Adrenal gland (tissue), 12 donors: ENCODE data around the gene NR4A1. TPM values are rescaled to one million over a fixed set of nuclear protein-coding genes. Genes with fewer than 3 reads are reported as not detected.

Experiments used
- DNase-seq, 7 donors: peaks; one replicate each; pipeline ENCODE4 v3.0.0-alpha.2; 2019 to 2020
- H3K27ac ChIP-seq, 5 donors: fragments of 200-600 bp; sonication (generic) in 4 of 5; 1 replicate in 3 of 5; 2 replicates in 2 of 5; pipeline versions ENCODE4 v1.5.1 to v1.8.0; 2016 to 2020; ENCODE audit warnings: mild to moderate bottlenecking in 1 of 5
- H3K27me3 ChIP-seq: fragments of 200-600 bp; 2 replicates; pipeline ENCODE4 v1.8.0; 2021
- H3K36me3 ChIP-seq, 2 donors: fragments of 200-600 bp; replicated peaks in 1 of 2; 1 replicate in 1 of 2; 2 replicates in 1 of 2; pipeline versions ENCODE4 v1.5.1 to v1.8.0; 2018 to 2022
- H3K4me1 ChIP-seq, 2 donors: fragments of 200-600 bp; replicated peaks in 1 of 2; 1 replicate in 1 of 2; 2 replicates in 1 of 2; pipeline versions ENCODE4 v1.5.1 to v1.8.0; 2018 to 2021
- H3K4me3 ChIP-seq, 4 donors: fragments of 200-600 bp; sonication (generic) in 3 of 4; one replicate each; pipeline ENCODE4 v1.5.1; 2016 to 2018
- H3K9me3 ChIP-seq, 3 donors: fragments of 200-600 bp; sonication (generic) in 1 of 3; replicated peaks in 1 of 3; 1 replicate in 2 of 3; 2 replicates in 1 of 3; pipeline versions ENCODE4 v1.5.1 to v1.8.0; 2016 to 2021
- CTCF ChIP-seq, 6 experiments: fragments of 450-650 bp in 4 of 6; fragments of 200-600 bp in 2 of 6; sonication (generic) in 1 of 6; IDR thresholded peaks; 1 replicate in 5 of 6; 2 replicates in 1 of 6; pipeline versions ENCODE4 v1.5.1 to v1.8.0; 2016 to 2021; ENCODE audit warnings: antibody characterized with exemption in 6 of 6, mild to moderate bottlenecking in 2 of 6, moderate library complexity in 1 of 6
- POLR2A ChIP-seq, 2 donors: fragments of 450-650 bp; IDR thresholded peaks; one replicate each; pipeline ENCODE4 v1.6.1; 2017; ENCODE audit warnings: antibody characterized with exemption in 2 of 2, mild to moderate bottlenecking in 2 of 2, moderate library complexity in 1 of 2
- WGBS, 4 donors: extraction: QIAGEN DNeasy Blood & Tissue Kit in 2 of 4; methylation state at CpG; one replicate each; pipeline versions ENCODE4 v1.1.5 to v1.1.7; 2013 to 2017; 5-methylcytosine and 5-hydroxymethylcytosine counted together
- intact Hi-C, 2 donors: fragments of 100-400 bp; cut with DNase I; formaldehyde crosslinking; loops; one replicate each; pipeline versions ENCODE4 v1.14.1 to v1.15.0; 2022 to 2023
- polyA plus RNA-seq, 3 donors: library from polyadenylated mRNA; stranded (reverse); fragments of 200-250 nt in 2 of 3; fragments of 350-450 nt in 1 of 3; fragmentation: Illumina TruSeq in 1 of 3; extraction: RNeasy Lipid Tissue Mini Kit (QIAGEN cat#74804) in 1 of 3; gene quantifications; one replicate each; pipeline ENCODE4 v1.2.3, GENCODE V29; 2013 to 2014
- total RNA-seq, 9 donors: library from RNA; depleted of rRNA in 4 of 9; stranded (reverse); fragments of >200 nt in 4 of 9; fragments of 120-200 nt in 1 of 9; fragmentation: NEBNext Ultra II Directional in 1 of 9; extraction: Animal tissue kit (Norgen Biotek cat#: 25700) in 1 of 9; gene quantifications; one replicate each; pipeline versions ENCODE4 v1.1.0 to v1.2.4, GENCODE V29; 2013 to 2023
- donor health status: healthy with polysubstance abuse.
- donor health status: Bipolar disorder and iron deficiency.
- donor health status: DM: yes; HTN: yes; CAD: no.
- donor health status: DM: no; HTN: no; CAD: no.
- donor health status: DM: no; HTN: no; CAD: no.
- donor health status: DM: yes; HTN: yes; CAD: no.

The NR4A1 gene
- total and polyA plus RNA-seq, 12 donors, result 19.0 to 854 (median 185) TPM

DNA sequence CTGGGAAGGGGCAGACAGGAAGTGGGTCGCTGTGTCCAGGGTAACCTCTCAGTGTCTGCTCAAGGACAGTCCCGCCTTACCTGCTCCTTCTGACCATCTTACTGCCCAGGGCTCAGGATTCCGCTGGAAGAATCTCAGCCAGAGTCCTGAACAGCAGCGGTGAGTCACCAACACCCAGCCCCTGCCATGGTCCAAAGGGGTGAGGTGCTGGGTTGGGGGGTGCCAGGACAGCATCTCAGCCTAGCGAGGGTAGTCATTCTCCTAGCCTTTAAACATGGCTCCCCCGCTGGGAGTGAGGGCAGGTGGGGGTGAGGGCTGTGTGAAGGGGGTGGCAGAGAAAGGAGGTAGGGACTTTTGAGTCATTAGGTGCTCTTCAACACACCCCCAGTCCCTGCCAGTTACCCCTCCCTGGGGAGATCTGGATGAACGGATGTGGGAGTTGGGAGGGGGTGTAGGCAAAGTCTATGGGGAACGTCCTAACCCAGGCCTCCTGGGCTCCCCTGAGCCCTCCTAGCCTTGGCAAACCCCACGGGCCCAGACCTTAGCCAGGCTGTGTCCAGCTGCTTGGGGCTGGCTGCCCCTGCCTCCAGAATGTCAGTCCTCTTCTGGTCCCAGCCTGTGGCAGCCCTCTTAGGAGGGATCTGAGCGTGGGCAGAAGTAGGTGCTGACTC is 42.0 kb upstream of the NR4A1 start:
- Histone ChIP-seq H3K27me3 (peaks cover 13% of the 10 kb centered on the region), H3K36me3 (no peaks in the 10 kb centered on the region), H3K27ac (peak overlapping the region in 3 of 5 donors; percentile 39 to 88 (median 73)), H3K9me3 (no peaks in the 10 kb centered on the region), H3K4me3 (peak overlapping the region in 1 of 4 donors; percentile 15), H3K4me1 (peaks cover 0 to 12% of the 10 kb centered on the region in 2 donors)
- no peak for TF ChIP-seq POLR2A (IDR thresholded peaks at IDR 0.05)
- intact Hi-C loops, result loop anchor here in 1 of 2 donors (5.0 kb wide), 1 partner anchor 78 kb away; no protein-coding TSS in a partner anchor
- DNase-seq, result no peak
- 73 to 90% (median 79%) methylated on average over 7 to 10 of the region's 10 CpGs for WGBS, 4 donors

DNA sequence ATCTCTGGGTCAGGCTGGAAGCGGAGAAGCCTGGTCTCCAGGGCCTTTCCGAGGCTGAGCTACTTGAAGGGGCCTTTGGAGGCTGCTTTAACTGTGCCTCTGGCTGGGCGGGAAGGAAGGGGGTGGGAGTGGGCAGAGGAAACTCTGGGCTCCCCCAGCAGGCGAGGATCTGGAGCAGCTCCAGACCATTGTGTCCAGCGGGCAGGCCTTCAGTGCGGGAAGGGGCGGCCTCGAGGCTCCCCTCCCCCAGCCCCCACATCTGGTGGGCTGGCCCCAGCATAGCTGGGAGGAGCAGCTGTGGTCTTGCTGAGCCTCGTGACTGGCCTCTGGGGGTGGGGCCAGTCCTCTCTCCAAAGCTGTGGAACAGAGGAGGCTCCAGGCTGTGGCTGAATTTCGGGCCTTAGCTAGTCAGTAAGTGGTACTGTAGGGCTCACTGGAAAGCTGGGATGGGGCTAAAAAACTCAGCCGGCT is 41.1 kb upstream of the NR4A1 start:
- peaks cover 16% of the 10 kb centered on the region for H3K27me3 ChIP-seq
- no peaks in the 10 kb centered on the region for H3K9me3 ChIP-seq
- no peaks in the 10 kb centered on the region for H3K36me3 ChIP-seq
- WGBS, 4 donors, result 43 to 56% (median 47%) methylated on average over 4 to 11 of the region's 11 CpGs
- peaks cover 0 to 12% of the 10 kb centered on the region in 2 donors for H3K4me1 ChIP-seq
- TF ChIP-seq CTCF (IDR thresholded peaks at IDR 0.05) (no peak), POLR2A (IDR thresholded peaks at IDR 0.05) (peak in 1 of 2 donors; percentile 19)
- intact Hi-C loops, result no loop called here
- peak overlapping the region in 3 of 5 donors; percentile 39 to 88 (median 73) for H3K27ac ChIP-seq
- DNase-seq, result peak; percentile 56 to 81 (median 64)
- H3K4me3 ChIP-seq, result peak overlapping the region in 1 of 4 donors; percentile 15

GRCh38 chr12:52010692-52011601 is 40.3 kb upstream of the NR4A1 start:
- intact Hi-C loops, result no loop called here
- H3K4me3 ChIP-seq, result no peak overlapping the region
- TF ChIP-seq CTCF (IDR thresholded peaks at IDR 0.05) (no peak), POLR2A (IDR thresholded peaks at IDR 0.05) (no peak)
- no peak for DNase-seq
- H3K9me3 ChIP-seq, result no peaks in the 10 kb centered on the region
- H3K36me3 ChIP-seq, result no peaks in the 10 kb centered on the region
- peaks cover 19% of the 10 kb centered on the region for H3K27me3 ChIP-seq
- peaks cover 0 to 12% of the 10 kb centered on the region in 2 donors for H3K4me1 ChIP-seq
- H3K27ac ChIP-seq, result peak overlapping the region in 3 of 5 donors; percentile 39 to 88 (median 73)
- WGBS, 4 donors, result 59 to 75% (median 64%) methylated on average over 5 to 8 of the region's 8 CpGs

DNA sequence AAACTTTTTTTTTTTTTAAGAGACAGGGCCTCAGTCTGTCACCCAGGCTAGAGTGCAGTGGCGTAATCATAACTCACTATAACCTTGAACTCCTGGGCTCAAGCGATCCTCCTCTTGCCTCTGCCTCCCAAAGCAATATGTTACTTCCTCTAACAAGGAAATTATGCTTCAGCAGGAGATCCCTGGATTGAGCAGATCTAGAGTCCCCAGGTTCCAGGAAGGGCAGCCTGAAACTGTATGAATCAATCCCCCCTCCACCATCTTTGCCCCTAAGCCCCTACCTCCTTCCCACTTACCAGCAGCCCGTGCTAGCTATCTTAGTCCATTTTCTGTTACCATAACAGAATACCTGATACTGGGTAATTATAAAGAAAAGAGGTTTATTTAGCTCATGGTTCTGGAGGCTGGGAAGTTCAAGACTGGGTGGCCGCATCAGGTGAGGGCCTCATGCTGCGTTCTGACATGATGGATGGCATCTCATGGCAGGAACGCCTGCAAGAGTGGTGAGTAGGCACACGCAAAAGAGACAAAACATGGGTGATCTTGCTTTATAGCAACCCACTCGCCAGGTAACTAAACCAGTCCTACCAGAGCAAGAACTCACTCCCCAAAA is 39.5 kb upstream of the NR4A1 start:
- H3K36me3 ChIP-seq, result no peaks in the 10 kb centered on the region
- no peaks in the 10 kb centered on the region for H3K9me3 ChIP-seq
- H3K27me3 ChIP-seq, result peaks cover 17% of the 10 kb centered on the region
- WGBS, 4 donors, result 85 to 91% (median 89%) methylated on average over 8 of the region's 8 CpGs
- no peak overlapping the region for H3K27ac ChIP-seq
- no peak for DNase-seq
- peaks cover 0 to 5% of the 10 kb centered on the region in 2 donors for H3K4me1 ChIP-seq
- intact Hi-C loops, result no loop called here
- TF ChIP-seq POLR2A (IDR thresholded peaks at IDR 0.05), result no peak
- no peak for TF ChIP-seq CTCF (IDR thresholded peaks at IDR 0.05)
- no peak overlapping the region for H3K4me3 ChIP-seq
